NT2/D1 (cell line): ENCODE results near the gene TLNRD1.

ENCODE experiments used
- YY1 ChIP-seq: IDR thresholded peaks from 2 replicates; pipeline ENCODE4 v1.6.1; 2011; ENCODE audit not compliant: insufficient read length, insufficient read depth
- ZNF274 ChIP-seq: IDR thresholded peaks from 2 replicates; pipeline ENCODE4 v1.6.1; 2011; ENCODE audit warnings: mild to moderate bottlenecking, low read depth, low read length

GRCh38 chr15:80982205-80982604 lies 18.5 kb upstream of the TLNRD1 start:
- no peak for TF ChIP-seq ZNF274
- TF ChIP-seq YY1: no peak
